ENCODE measurements around the gene PAM.

The PAM gene

DNA sequence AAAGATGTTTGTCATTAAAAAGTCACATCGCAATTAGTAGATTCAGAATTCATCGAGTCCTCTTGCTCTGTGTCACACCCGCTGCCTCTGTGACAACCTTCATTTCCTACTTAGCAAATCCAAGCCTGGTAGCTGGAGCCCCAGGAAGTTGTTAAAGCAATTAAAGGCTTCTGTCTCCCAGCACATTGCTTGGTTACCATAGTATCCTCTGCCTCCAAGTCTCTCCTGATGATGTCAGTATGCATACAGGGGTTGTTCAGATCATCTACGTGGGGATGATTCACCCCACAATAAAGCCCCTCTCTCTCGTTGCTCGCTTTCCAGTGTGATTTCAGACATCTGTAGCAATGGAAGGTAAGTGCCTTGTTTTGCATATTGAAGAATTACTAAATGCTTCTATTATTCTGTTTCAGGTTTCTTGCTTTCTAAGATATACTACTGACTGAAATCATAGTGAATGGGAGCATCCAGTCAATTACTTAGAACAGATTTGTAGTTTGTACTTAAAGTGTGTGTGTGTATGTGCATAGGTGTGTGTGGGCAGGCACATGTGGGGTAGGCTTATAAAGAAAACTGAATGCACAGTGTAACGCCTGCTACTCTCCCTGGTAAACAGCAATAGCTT, 52.9 kb downstream of the PAM start:
- peak in 14 of 56 donors; percentile 1 to 51 (median 17) for DNase-seq

DNA sequence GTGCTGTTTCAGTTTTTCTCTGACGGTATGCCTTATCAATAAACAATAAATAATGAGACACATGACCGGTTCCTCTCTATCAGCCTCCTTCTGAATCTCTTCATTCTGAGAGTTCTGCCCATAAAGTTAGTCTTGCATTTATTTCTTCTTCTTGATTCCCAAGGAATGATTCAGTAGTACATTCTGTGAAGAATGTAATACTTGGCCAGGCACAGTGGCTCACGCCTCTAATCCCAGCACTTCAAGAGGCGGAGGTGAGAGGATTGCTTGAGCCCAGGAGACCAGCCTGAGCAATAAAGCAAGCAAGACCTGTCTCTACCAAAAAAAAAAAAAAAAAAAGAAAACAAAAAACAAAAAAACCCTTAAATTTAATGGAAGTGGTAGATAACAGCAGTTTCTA, 53.9 kb downstream of the PAM start:
- no peak for DNase-seq

DNA sequence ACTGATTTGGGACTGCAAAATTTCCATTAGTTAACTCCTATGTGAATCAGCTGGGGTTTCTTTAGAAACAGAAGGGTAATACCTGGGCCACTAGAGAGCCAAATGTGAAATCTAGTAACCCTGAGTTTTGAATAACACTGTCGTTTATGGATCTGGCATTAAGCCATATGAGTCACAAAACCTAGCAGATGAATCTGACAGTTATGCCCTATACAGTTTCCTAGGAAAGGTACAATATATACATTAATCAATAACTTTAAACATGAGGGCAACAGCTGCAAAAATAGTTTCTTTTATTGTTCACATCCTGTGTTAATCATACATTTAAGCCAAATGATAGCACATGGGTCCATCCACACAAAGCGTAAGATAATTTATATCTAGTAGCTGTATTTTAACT, 56.9 kb downstream of the PAM start:
- DNase-seq = no peak

DNA sequence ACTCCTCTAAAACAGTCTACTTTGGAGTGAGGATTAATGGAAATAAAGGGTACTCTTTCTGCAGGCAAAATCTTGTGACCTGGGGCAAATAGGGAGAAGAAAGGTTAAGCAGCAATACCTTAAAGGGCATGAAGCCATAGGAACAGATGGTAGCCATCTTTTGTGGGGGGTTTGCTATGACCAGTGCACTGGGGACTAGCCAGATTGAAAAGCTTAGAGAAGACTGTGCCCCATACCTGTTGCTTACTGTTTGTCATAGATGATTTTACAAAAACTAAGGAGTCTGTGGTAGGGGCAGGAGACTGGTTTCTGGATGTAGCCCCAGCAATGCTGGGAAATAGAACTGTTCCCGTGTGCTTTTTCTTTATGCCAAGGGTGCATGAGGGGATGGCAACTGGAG, 58.6 kb downstream of the PAM start:
- no peak for DNase-seq

DNA sequence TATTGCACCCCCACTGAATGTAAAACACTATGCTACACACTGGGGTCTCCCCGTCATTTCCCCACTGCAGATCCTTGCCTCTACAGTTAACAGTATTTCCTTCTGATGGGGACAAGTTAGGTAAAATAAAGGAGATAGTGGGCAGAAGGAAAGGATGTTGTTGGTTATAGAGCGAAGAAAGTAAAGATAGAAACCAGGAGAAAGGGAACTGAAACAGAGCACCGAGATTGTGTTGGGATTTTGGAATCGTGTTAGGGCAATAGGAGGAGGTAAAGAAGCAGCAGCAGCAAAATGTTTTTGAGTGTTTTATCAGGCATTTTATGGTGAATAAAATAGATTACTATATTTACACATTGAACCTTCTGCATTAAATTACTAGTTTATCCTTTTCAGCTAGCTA, 60.0 kb downstream of the PAM start:
- no peak for DNase-seq

DNA sequence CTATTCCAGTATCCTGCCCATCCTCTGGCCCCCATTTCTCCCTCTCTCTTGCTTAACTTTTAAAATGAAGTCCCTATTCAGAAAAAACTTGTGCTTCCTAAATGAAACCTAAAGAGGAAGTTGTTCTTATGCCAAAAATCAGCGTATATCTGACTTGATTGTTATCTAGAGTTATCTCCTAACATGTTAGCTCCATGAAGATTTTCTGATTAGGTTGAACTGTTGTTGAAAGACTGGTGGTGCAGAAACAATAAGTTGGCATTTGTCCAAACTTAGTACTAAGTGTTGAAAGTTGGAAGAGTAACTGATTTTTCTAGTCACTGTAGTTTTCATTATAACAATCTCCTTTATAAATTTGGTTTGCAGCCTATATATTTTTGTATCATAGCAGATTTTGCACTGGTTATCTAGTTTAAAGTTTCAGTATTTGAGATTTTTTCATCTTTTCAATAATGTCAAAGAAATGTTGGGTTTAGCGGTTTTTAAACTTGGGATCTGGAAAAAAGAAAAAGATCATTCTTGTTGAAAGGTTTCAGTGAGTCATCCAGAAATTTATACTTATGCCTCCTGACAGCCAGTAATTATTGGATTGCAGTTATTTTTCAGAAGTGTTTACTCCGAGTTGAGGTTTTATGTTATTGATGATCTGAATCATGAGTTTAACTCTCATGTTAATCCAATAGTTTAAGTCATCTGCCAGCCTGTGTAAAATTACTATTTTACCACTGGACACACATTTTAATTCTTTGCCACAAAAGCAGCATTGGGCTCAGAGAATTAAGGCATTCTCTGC, 60.6 kb downstream of the PAM start:
- no peak for DNase-seq

DNA sequence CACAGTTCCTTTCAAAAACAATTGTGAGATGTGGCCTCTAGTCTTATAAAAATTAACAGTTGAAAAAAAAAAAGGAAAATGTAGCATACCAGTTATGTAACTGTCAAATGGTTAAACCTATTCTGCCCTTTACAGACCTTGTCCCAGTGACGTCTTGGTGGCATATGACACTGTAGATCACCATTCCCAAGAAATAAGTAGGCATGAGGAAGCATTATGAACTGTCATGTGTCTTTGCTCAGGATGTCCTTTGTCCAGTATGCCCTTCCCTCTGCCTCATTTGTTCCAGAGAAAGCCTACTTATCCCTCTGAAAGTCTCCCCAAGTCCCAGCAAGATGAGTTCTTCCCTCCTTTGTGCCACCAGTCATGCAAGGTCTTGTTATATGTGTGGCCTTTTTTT, 63.2 kb downstream of the PAM start:
- DNase-seq = no peak

DNA sequence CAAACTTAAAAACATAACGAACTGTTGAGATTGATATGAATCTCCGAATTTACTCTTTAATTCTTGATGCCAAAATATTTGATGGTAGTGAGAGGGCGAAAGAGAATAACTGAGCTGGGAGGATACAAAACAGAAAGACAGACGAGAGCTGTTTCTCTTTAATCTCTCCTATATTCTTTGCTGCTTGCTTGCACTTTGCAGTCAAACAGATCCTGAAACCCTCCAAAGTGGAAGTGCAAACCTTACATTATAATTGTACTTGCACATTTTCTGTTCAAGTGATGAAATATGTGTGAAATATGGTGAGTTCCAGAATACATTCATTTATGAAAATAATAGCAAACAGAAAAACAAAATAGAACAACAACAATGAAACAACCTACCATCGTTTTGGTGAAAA, 63.8 kb downstream of the PAM start:
- no peak for DNase-seq

DNA sequence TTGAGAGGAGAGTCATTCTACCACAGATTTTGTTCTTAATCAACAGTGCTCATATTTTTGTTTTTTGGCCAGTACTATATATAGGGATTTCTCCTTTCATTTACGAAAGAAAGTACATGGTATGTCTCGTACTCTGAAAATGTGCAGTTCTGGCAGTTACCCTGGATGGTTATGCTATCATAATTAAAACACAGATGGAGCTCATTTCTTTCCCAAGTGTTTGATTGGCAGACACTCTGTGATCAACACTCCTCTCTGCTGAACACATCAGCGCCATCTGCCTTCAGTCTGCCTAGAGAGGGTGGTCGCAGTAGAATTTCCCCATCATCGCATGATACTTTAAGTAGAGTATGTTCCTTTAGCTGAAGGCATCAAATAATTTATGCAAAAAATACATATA, 64.5 kb downstream of the PAM start:
- no peak for DNase-seq

GRCh38 chr5:102823441-102823874, 68.4 kb downstream of the PAM start:
- no peak for DNase-seq

GRCh38 chr5:102826629-102827028, 71.5 kb downstream of the PAM start:
- no peak for DNase-seq

DNA sequence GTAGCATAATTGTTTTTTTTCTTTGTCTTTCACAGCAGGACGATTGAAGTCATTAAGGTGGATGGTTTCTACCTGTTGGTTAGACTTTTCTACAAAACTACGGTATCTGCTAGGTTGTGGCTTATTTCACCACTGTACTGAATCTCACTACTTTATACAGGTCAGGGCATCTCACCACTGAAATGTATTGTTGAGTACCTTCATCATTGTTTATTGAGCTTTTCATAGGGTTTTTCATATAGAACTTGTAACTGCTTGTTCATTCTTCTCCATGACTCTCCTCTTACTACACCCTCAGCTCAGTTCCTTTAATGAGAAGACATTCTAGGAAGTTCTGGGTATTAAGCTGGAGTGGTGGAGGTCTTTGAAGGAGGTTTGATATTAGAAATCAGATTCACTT, 75.1 kb downstream of the PAM start:
- DNase-seq = no peak

- no peak for DNase-seq
Measured at GRCh38 chr5:102832445-102832844, 77.3 kb downstream of the PAM start.

DNA sequence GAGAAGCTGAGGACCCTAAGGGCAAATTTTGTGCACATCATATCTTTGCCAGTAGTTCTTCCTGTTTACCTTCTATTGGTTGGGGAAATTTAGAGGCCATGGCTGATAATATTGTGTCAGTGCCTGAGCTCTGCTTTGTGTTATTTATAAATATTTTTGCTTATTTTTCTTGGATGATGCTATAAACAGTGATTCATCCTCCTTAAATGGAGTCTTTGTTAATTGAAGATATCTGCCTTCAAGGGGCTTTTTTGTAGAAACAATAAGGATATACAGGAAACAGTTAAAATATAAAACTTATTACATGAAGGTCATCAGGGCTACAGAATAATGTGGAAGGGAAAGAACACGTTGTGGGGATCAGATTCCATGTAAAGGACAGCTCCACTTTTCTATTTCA, 78.0 kb downstream of the PAM start:
- no peak for DNase-seq

GRCh38 chr5:102834438-102834964, 79.4 kb downstream of the PAM start:
- DNase-seq = no peak

- no peak for DNase-seq
Measured at GRCh38 chr5:102835717-102836116, 80.6 kb downstream of the PAM start.

- DNase-seq = no peak
Measured at GRCh38 chr5:102841021-102841420, 85.9 kb downstream of the PAM start.

GRCh38 chr5:102843997-102844396, 88.9 kb downstream of the PAM start:
- DNase-seq = no peak

DNA sequence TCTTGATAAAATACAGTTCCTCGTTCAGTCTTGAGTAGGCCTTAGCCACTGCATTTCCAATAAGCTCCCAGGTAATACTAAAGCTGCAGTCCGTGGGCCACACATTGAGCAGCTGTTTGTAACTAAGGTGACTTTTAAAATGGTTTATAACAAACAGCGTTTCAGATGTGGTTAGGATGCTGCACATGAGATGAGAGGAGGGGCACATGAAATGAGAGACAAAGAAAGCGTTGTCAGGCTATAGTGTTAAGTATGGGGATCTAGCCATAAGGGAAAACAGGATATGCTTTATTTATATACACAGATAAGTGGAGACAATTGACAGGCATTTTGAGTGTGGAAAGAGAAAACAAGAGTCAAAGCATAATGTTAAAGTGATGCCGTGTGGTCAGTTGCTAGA, 89.9 kb downstream of the PAM start:
- DNase-seq = no peak

GRCh38 chr5:102850503-102850902, 95.4 kb downstream of the PAM start:
- no peak for DNase-seq

DNA sequence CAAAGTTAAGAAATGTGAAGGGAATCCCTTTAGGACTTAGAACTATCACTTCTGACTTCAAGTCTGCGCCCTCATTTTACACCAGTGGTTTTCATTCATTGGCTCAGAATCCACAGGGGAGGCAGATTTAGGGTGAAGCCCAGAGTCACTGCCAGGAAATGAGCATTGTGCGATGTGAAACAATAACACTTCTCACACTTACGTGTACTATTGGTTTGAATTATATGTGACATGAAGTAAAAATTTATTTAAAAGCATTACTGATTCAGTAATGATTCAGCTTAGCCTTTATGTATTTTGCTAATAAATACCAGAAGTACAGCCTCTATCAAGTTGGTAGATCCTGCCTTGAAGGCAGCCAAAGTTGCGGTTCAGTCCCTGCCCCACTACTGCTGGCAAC, 98.6 kb downstream of the PAM start:
- DNase-seq = no peak

- no peak for DNase-seq
Measured at GRCh38 chr5:102855681-102856388, 100.7 kb downstream of the PAM start.
